Spleen (tissue), 11 donors: Measurements from ENCODE around the gene AJAP1. TPM values are rescaled to one million over a fixed set of nuclear protein-coding genes. Genes with fewer than 3 reads are reported as not detected.

Experiments used
- DNase-seq: peaks from one replicate; pipeline ENCODE4 v3.0.0-alpha.2; 2020
- H3K27ac ChIP-seq, 8 donors: fragments of 200-600 bp; sonication (generic) in 7 of 8; 1 replicate in 4 of 8; 2 replicates in 4 of 8; pipeline versions ENCODE4 v1.5.0 to v1.8.0; 2016 to 2021; ENCODE audit warnings: inconsistent platforms in 4 of 8, mild to moderate bottlenecking in 4 of 8, moderate library complexity in 1 of 8
- H3K27me3 ChIP-seq, 7 donors: fragments of 200-600 bp; sonication (generic) in 6 of 7; replicated peaks in 1 of 7; 1 replicate in 4 of 7; 2 replicates in 3 of 7; pipeline versions ENCODE4 v1.5.0 to v1.8.0; 2016 to 2021; ENCODE audit warnings: inconsistent platforms in 3 of 7, mild to moderate bottlenecking in 1 of 7
- H3K36me3 ChIP-seq, 6 donors: fragments of 200-600 bp; sonication (generic) in 5 of 6; 1 replicate in 4 of 6; 2 replicates in 2 of 6; pipeline versions ENCODE4 v1.5.0 to v1.8.0; 2016 to 2021; ENCODE audit warnings: inconsistent platforms in 2 of 6
- H3K4me1 ChIP-seq, 6 donors: fragments of 200-600 bp; sonication (generic) in 5 of 6; 1 replicate in 3 of 6; 2 replicates in 3 of 6; pipeline versions ENCODE4 v1.5.0 to v1.8.0; 2016 to 2021; ENCODE audit warnings: inconsistent platforms in 3 of 6
- H3K4me3 ChIP-seq, 8 donors: fragments of 200-600 bp; sonication (generic) in 7 of 8; 1 replicate in 4 of 8; 2 replicates in 4 of 8; pipeline versions ENCODE4 v1.5.0 to v1.8.0; 2016 to 2021; ENCODE audit warnings: inconsistent platforms in 4 of 8, mild to moderate bottlenecking in 4 of 8, moderate library complexity in 2 of 8
- H3K9me3 ChIP-seq, 8 donors: fragments of 200-600 bp; sonication (generic) in 7 of 8; 1 replicate in 4 of 8; 2 replicates in 4 of 8; pipeline versions ENCODE4 v1.5.0 to v1.8.0; 2016 to 2021; ENCODE audit warnings: inconsistent platforms in 4 of 8
- CTCF ChIP-seq, 11 experiments: fragments of 200-600 bp in 7 of 11; fragments of 450-650 bp in 4 of 11; sonication (generic) in 4 of 11; IDR thresholded peaks in 8 of 11; conservative IDR thresholded peaks in 3 of 11; 1 replicate in 7 of 11; 2 replicates in 4 of 11; pipeline versions ENCODE4 v1.4.0 to v1.8.0; 2016 to 2021; ENCODE audit warnings: antibody characterized with exemption in 11 of 11, inconsistent platforms in 4 of 11, mild to moderate bottlenecking in 1 of 11
- POLR2A ChIP-seq, 3 donors: fragments of 450-650 bp; IDR thresholded peaks; one replicate each; pipeline ENCODE4 v1.5.1; 2017; ENCODE audit warnings: antibody characterized with exemption in 3 of 3, mild to moderate bottlenecking in 1 of 3
- POLR2AphosphoS5 ChIP-seq, 3 donors: sonication (generic); formaldehyde crosslinking; IDR thresholded peaks; one replicate each; pipeline ENCODE4 v1.5.1; 2017; ENCODE audit warnings: antibody characterized with exemption in 3 of 3
- WGBS, 5 donors: extraction: QIAGEN DNeasy Blood & Tissue Kit in 3 of 5; methylation state at CpG; one replicate each; pipeline versions ENCODE4 v1.1.5 to v1.1.7; 2013 to 2018; 5-methylcytosine and 5-hydroxymethylcytosine counted together
- intact Hi-C: fragments of 100-400 bp; cut with DNase I; formaldehyde crosslinking; loops from one replicate; pipeline ENCODE4 v1.15.0; 2023; ENCODE audit warnings: low total_unique reads
- polyA plus RNA-seq, 3 donors: library from polyadenylated mRNA; stranded (reverse); fragments of 200-250 nt; gene quantifications; one replicate each; pipeline ENCODE4 v1.2.1, GENCODE V29; 2013
- total RNA-seq, 7 donors: library from RNA; depleted of rRNA in 3 of 7; stranded (reverse); fragments of >200 nt in 3 of 7; fragmentation: NEBNext Ultra II Directional in 4 of 7; extraction: Animal tissue kit (Norgen Biotek cat#: 25700) in 4 of 7; gene quantifications; one replicate each; pipeline versions ENCODE4 v1.1.0 to v1.2.1, GENCODE V29; 2016 to 2021
- donor health status: healthy with polysubstance abuse.
- donor health status: DM: no; HTN: no; CAD: no; lungs with moderate emphysema.
- donor health status: DM: no; HTN: no; CAD: no.
- donor health status: Bipolar disorder and iron deficiency.
- donor health status: healthy.
- donor health status: DM: no; HTN: no; CAD: no.
- donor health status: DM: yes; HTN: yes; CAD: no.

AJAP1 gene
- total and polyA plus RNA-seq, 10 donors, result 0.04 to 13.3 (median 2.4) TPM

GRCh38 chr1:4805987-4806386 is 151.6 kb downstream of the AJAP1 start:
- Histone ChIP-seq H3K4me1 (no peaks in the 10 kb centered on the region), H3K36me3 (no peaks in the 10 kb centered on the region), H3K4me3 (no peak overlapping the region), H3K27me3 (peaks cover 0 to 22% (median 0%) of the 10 kb centered on the region in 7 donors), H3K27ac (no peak overlapping the region), H3K9me3 (peaks cover 0 to 21% (median 2%) of the 10 kb centered on the region in 8 donors)
- 63 to 77% (median 64%) methylated on average over 2 of the region's 2 CpGs for WGBS, 5 donors
- TF ChIP-seq CTCF (IDR thresholded peaks at IDR 0.05 in 8 of 11, conservative IDR thresholded peaks at IDR 0.05 in 3 of 11) (no peak), POLR2A (IDR thresholded peaks at IDR 0.05) (no peak), POLR2AphosphoS5 (IDR thresholded peaks at IDR 0.05) (no peak)
- DNase-seq, result no peak
- intact Hi-C loops, result no loop called here

- Histone ChIP-seq H3K4me1 (no peaks in the 10 kb centered on the region), H3K9me3 (peaks cover 0 to 32% (median 13%) of the 10 kb centered on the region in 8 donors), H3K27me3 (peaks cover 0 to 8% (median 0%) of the 10 kb centered on the region in 7 donors), H3K36me3 (no peaks in the 10 kb centered on the region), H3K4me3 (no peak overlapping the region), H3K27ac (no peak overlapping the region)
- WGBS, 5 donors, result 86 to 100% (median 95%) methylated on average over 1 of the region's 1 CpG
- TF ChIP-seq POLR2A (IDR thresholded peaks at IDR 0.05) (no peak), POLR2AphosphoS5 (IDR thresholded peaks at IDR 0.05) (no peak), CTCF (IDR thresholded peaks at IDR 0.05 in 8 of 11, conservative IDR thresholded peaks at IDR 0.05 in 3 of 11) (no peak)
- no peak for DNase-seq
- intact Hi-C loops, result no loop called here
These were observed 166.1 kb downstream of the AJAP1 start for GRCh38 chr1:4820543-4820942.

- Histone ChIP-seq H3K36me3 (no peaks in the 10 kb centered on the region), H3K27ac (no peak overlapping the region), H3K4me1 (no peaks in the 10 kb centered on the region), H3K4me3 (no peak overlapping the region), H3K27me3 (peaks cover 0 to 10% (median 0%) of the 10 kb centered on the region in 7 donors), H3K9me3 (peaks cover 0 to 14% (median 3%) of the 10 kb centered on the region in 8 donors)
- WGBS, 5 donors, result 45 to 51% (median 47%) methylated on average over 5 of the region's 5 CpGs
- no peak for DNase-seq
- intact Hi-C loops, result no loop called here
- TF ChIP-seq CTCF (IDR thresholded peaks at IDR 0.05 in 8 of 11, conservative IDR thresholded peaks at IDR 0.05 in 3 of 11) (peak in 5 of 11 experiments; percentile 24 to 44 (median 36)), POLR2AphosphoS5 (IDR thresholded peaks at IDR 0.05) (no peak)
These were observed 171.5 kb downstream of the AJAP1 start for GRCh38 chr1:4825800-4826450.

GRCh38 chr1:4830707-4831106 is 176.3 kb downstream of the AJAP1 start:
- intact Hi-C loops, result no loop called here
- Histone ChIP-seq H3K27me3 (peaks cover 0 to 7% (median 0%) of the 10 kb centered on the region in 7 donors), H3K4me3 (no peak overlapping the region), H3K9me3 (peaks cover 0 to 10% (median 3%) of the 10 kb centered on the region in 8 donors), H3K4me1 (no peaks in the 10 kb centered on the region), H3K36me3 (no peaks in the 10 kb centered on the region), H3K27ac (no peak overlapping the region)
- no peak for DNase-seq
- whole genome bisulfite sequencing, 5 donors, result 34 to 57% (median 44%) methylated on average over 6 of the region's 6 CpGs
- TF ChIP-seq POLR2AphosphoS5 (IDR thresholded peaks at IDR 0.05) (no peak), CTCF (IDR thresholded peaks at IDR 0.05 in 8 of 11, conservative IDR thresholded peaks at IDR 0.05 in 3 of 11) (no peak), POLR2A (IDR thresholded peaks at IDR 0.05) (no peak)
